Fibroblast of skin of abdomen (primary cell): ENCODE measurements around the gene WDR49.

Source experiments
- DNase-seq: peaks from one replicate; pipeline ENCODE4 v3.0.0-alpha.2; 2013

The WDR49 gene

DNA sequence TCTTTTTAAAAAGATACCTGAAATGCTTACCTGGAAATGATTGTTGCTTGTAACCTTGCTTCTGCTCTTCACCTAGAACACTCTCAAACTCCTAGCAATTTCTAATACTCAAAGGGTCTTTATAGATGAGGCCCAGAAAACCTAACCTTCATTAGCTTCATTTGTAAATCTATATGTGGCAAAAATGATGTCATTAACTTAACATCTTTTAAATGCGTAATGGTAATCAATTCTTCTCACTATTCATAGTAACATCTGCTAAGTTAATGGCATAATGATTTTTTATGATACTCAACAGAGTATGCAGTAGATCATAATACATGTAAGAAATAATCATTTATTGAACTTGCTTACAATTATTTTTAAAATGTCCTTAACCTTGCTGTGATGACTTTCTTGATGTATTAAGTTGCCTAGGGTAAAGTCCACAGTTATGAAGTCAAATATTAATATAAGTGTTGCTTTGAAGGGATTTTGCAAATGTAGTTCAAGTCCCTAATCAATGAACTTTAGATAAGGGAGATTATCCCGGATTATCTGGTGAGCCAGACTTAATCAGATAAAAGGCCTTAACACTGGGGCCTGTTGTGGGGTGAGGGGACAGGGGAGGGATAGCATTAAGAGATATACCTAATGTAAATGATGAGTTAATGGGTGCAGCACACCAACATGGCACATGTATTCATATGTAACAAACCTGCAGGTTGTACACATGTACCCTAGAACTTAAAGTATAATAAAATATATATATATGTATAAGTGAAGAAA is 169.8 kb downstream of the WDR49 start:
- DNase-seq = no peak

DNA sequence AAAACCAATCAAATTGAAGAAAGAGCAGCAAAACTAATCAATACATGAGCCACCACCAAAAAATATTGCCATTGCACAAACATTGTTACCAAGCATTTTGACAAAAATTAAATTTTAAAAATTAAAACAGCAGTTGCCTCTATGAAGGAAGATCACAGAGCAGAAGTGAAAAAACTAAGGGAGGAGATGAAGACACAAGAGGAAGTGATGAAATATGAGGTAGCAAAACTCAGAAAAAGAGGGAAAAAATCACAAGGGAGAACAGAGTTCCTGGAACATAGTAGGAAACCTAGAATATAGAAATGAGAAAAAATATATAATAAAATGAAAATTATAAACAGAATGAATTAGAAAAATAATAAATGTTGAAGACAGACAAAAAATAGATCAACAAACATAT is 172.6 kb downstream of the WDR49 start:
- DNase-seq = no peak

DNA sequence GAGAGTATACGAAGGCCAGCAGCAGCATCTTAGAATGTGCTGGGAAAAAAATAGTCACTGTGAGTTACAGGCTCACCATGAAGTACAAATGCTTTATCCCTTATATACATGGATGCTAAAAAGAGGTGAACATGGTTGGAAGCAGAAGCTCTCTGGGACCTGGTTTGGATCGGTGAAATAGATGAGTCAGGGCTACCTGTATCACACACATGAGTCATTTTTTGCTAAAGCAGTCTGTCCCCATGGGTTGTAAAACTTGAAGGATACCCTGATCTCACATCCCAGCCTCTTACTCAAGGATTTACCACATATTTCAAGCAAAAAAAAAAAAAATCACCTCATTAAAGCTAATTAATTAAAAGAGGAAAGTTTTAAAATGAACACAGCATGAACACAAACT is 173.0 kb downstream of the WDR49 start:
- DNase-seq = no peak

DNA sequence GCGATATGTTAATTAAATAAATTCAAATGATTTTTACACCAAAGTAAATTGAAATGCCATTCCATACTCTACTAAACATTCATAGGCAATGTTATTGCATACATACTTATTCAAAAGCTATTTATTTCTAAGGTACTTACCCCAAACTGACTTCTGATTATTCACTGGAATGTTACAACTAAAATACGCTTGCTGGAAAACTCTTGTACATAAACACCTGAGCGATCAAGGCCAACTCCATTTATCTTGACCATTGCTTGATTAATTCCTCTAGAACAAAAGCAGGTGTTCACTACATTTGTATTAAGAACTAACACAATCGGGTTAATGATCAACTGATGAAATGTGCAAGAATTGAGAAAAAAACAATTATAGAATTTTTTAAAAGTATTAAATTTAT is 179.9 kb downstream of the WDR49 start, which contains the start of gene SERPINI2:
Gene SERPINI2 (minus strand): TSS at position 180 of the 400 bp plus-strand sequence. CDS start 2,208 bp downstream, outside the sequence.
- no peak for DNase-seq

DNA sequence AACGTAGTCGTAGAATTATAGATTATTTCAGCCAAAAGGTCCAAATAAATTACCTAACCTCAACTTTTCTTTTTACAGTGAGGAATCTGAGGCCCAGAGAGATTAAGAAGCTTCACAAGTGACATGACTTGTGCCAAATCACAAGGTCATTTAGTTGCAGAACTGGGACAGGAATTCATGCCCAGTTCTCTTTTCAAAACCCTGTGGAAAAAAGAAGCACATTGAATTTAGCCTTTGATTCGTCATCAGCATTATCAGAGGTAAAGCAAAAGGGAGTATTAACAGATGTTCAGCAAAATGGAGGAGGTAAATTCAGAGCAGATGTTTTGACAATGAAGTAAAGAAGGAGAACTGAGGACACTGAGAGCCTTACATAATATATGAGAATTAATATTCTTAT is 184.4 kb downstream of the WDR49 start:
- DNase-seq = no peak

DNA sequence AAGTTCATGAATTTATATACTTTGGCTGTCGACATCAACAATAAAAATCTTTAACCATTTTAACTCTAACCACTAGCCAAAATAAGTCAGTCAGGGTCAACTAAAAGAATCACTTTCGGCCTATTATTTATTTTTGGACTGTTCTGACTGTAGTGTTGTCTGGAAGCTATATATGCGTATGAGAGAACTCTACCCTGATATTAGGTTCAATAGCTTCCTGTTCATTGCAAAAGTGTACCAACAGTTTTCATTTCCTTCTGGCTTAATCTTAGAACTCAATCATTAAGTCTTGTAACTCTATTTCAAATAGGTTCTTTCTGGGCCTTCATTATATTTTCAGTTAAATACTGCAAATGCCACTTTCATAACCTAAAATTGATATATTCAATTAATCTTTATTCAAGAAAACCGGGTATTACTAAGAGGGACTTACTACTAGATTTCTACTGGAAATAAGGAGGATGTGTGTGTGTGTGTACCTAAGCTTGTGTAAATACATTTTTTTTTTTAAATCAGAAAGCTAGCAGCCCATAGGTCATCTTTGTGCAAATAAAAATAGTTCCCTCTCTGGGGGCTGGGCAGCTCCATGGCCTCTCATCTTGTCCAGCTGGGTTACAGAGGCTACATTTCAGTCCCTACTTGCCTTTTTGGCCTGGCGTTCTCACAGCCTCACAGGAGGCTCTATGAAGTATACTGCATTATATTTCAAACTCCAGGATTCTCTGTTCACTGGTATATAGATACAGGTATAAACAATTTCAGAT is 185.7 kb downstream of the WDR49 start:
- DNase-seq = no peak

DNA sequence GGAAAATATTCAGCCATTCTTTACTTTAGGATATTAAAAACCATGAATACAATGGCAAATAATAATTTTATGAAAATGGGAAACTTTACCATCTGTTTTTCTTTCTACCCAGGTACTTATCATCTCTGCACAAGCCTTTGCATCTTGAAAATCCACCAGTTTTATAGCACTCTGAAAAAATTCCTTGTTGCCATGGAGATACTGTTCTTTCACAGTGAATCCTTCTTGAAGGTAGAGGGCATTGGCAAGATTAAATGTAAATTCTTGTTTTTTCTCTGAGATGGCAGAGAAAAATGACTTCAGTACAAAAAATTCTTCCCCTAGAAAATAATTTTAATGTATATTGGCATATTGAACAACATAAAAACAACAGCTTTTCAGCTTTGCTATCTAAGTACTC is 186.8 kb downstream of the WDR49 start:
- no peak for DNase-seq

DNA sequence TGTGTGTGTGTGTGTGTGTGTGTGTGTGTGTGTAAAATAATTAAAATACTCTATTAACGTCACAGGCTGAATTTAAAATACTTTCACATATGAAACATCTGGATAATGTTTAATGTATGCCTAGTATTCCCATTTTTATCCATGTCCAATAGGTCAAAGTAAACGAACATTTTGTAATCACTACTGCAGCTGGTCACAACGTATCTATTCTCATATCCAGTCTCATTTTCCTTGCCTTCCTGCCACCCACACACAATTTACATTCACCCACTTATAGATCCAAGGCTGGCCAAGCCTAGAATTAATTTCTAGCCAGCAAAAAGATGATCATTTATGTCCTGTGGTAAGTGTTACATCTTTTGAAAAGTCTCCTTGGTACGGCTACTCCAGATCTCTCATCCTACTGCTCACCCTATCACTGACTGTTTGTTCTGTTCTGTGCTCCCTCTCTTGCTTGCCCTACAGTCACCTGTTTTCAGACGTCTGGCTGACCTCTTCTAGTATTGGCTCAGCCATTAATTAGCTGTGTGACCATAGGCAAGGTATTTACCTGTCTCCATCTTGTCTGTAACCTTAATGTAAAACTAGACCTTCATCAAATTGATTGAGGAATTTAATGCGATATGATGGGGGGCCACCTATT is 197.5 kb downstream of the WDR49 start:
- no peak for DNase-seq

DNA sequence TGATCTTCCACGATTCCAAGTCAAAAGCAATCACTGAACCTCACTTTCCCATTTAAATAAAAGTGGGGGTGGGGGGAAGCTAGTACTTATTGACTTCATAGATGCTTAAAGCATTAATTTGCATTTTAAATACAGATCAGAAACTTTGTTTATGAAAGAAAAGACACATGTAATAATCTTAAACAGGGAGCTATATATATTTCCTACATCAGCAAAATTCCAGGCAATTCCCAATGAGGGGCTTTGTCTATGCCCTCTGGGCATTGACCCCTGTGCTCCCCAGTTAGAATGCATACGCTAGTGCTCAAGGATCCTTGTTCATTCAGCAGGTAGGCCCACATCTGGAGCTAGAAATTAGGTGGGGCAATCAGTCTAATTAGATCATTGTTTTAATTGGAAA is 199.9 kb downstream of the WDR49 start:
- no peak for DNase-seq

DNA sequence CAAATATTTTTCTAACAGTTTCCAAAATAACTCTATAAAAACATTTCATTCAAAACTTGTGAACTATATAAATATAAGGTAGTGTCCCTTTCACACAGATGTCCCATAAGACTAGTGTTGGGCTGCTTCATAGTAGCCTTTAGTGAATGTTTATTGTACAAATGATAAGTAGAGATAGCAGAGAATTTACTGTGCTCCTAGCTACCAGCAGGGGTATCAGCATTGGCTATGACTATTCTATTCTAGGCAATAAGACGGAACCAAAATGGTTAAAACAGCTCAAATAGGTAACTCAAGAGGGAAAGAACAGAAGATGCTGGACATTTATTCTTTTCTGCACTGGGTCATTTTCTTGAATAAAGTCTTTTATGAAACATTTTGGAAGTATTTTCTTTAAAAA is 202.5 kb downstream of the WDR49 start:
- no peak for DNase-seq

DNA sequence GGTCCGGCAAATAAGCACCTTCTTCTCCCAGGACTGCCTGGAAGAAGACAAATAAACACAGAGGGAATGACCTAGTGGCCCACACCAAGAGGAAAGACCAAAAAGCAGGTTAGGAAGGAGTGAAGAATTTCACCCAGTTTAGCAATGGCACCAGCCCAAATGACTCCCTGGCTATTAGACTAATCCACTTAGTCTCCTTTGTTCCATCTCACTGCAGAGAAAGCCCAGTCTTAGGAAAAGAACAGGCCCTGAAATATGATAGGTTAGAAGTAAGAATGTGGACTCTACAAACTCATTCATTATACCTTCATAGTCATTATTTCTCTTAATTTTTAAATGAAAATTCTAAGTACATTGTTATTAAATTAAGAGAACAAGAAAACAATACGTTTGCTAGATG is 203.1 kb downstream of the WDR49 start:
- DNase-seq = no peak

DNA sequence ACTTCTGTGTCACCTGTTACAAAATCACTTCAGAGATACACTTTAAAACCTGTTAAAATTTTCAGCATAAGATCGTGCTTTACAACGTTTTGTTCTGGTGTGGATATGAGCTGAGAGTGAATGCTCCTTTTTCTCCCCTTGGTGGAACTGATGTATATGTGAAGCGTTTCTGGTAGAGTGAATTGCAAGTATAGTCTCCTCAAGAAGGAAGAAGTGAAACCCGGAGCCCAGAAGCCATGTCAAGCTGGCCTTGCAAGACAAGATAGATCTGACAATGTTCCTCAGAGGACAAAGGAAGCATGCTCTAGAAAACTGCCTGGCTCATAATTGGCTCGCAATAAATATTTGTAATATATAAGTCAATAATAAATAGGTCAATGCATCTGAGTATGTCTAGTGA is 203.5 kb downstream of the WDR49 start:
- DNase-seq = no peak

DNA sequence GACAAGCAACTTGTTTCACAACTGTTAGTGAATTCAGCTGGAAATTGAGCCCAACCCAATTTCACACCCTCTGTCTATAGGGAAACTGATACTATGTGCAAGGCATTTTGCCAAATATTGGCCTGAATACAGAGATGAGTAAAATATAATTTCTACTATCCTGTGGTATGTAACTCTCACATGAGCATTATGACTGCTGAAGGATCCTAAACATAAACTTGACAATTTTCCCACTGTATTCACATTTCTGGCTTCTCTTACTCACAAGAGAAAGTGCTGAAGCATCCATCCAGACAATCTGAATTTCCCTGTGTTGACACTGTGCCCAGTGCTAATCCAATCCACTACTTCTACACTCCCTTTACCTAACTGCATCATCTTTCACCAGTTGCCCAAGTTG is 208.3 kb downstream of the WDR49 start:
- DNase-seq = no peak

DNA sequence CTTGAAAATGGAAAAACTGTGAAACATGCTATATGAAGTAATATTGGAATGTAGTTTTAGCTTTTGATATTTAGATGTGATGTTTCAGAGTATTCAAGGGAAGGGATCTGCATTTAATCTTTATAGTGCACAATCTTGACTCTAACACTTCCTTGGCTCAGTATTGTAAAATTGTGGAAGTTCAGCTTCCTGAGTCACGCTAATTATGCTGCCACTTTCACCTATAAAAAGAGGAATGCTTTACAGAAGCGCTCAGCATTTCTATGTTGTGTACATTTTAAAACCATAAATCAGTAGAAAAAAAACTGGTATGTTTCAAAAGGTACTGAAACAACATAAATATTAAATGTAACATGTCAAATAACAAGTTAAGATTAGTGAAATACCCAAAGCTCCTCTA is 212.5 kb downstream of the WDR49 start:
- DNase-seq = no peak

DNA sequence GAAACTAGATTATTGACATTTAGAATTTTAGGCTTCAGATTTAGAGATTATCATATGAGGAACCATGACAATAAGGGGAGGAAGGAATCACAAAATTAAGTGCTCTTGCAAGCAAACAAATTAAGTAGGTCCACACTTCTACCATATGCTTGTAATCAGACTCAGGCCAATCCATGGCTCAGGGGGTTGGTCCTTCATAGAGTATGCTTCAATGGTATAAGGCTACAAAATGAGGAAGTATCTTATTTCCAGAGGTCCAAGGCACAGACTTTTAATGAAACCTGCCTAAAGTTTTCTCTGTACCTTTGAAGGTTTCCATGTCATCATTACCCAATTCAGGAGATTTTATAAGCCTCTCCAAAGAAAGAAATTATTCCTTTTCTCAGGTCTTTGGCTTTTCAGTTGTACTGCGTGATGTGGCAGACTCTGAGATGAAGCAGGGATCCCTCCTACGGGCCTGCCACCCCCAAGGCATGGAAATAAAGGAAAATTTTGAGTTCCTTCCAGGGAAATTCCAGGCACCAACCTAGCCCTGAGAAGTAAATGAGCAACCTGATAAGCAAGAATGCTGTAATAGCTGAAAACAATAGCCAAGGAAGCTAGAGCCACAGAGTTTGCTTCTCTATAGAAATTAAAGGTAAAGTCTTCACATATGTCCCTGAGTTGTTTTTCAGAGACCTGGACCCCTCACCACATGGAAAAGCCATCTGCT is 216.2 kb downstream of the WDR49 start:
- DNase-seq = no peak
